GM23248 (cell line): Measurements from ENCODE around the gene CEP43. TPM values are rescaled to one million over a fixed set of nuclear protein-coding genes. Genes with fewer than 3 reads are reported as not detected.

Experiments used
- DNase-seq: peaks from one replicate; pipeline ENCODE4 v3.0.0-alpha.2; 2015
- H2AFZ ChIP-seq: fragments of 200-600 bp; sonication (generic); 2 replicates; pipeline ENCODE4 v1.6.1; 2016; ENCODE audit warnings: antibody characterized with exemption
- H3F3A ChIP-seq: fragments of 200-600 bp; sonication (generic); 2 replicates; pipeline ENCODE4 v1.6.1; 2016; ENCODE audit warnings: mild to moderate bottlenecking, antibody characterized with exemption, mixed run types; ENCODE audit not compliant: insufficient read depth
- H3K27ac ChIP-seq: fragments of 200-600 bp; sonication (generic); 2 replicates; pipeline ENCODE4 v1.5.1; 2016; ENCODE audit warnings: mild to moderate bottlenecking
- H3K27me3 ChIP-seq: fragments of 200-600 bp; sonication (generic); replicated peaks from 2 replicates; pipeline ENCODE4 v1.6.1; 2016; ENCODE audit warnings: mild to moderate bottlenecking; ENCODE audit not compliant: insufficient read depth
- H3K36me3 ChIP-seq: fragments of 200-600 bp; sonication (generic); 2 replicates; pipeline ENCODE4 v1.6.1; 2016; ENCODE audit warnings: low read depth, mild to moderate bottlenecking
- H3K4me1 ChIP-seq: fragments of 200-600 bp; sonication (generic); 2 replicates; pipeline ENCODE4 v1.6.1; 2016; ENCODE audit warnings: mild to moderate bottlenecking; ENCODE audit not compliant: insufficient read depth
- H3K4me2 ChIP-seq: fragments of 200-600 bp; sonication (generic); one replicate; pipeline ENCODE4 v1.6.1; 2016; ENCODE audit warnings: mild to moderate bottlenecking; ENCODE audit not compliant: unreplicated experiment
- H3K4me3 ChIP-seq: fragments of 200-600 bp; sonication (generic); 2 replicates; pipeline ENCODE4 v1.5.1; 2016; ENCODE audit warnings: mild to moderate bottlenecking
- H3K79me2 ChIP-seq: fragments of 200-600 bp; sonication (generic); 2 replicates; pipeline ENCODE4 v1.6.1; 2016; ENCODE audit warnings: mild to moderate bottlenecking; ENCODE audit not compliant: insufficient read depth
- H3K9ac ChIP-seq: fragments of 200-600 bp; sonication (generic); 2 replicates; pipeline ENCODE4 v1.6.1; 2016; ENCODE audit warnings: mild to moderate bottlenecking
- H3K9me2 ChIP-seq: fragments of 200-600 bp; sonication (generic); 2 replicates; pipeline ENCODE4 v1.6.1; 2016; ENCODE audit warnings: mixed run types, mild to moderate bottlenecking, moderate library complexity; ENCODE audit not compliant: insufficient read depth
- H3K9me3 ChIP-seq: fragments of 200-600 bp; sonication (generic); one replicate; pipeline ENCODE4 v1.6.1; 2017; ENCODE audit warnings: low read depth
- H4K20me1 ChIP-seq: fragments of 200-600 bp; sonication (generic); 2 replicates; pipeline ENCODE4 v1.6.0; 2016; ENCODE audit not compliant: insufficient read depth
- EZH2 ChIP-seq: fragments of 200-600 bp; sonication (generic); IDR thresholded peaks from 2 replicates; pipeline ENCODE4 v1.6.1; 2018; ENCODE audit warnings: antibody characterized with exemption, mild to moderate bottlenecking; ENCODE audit not compliant: insufficient read depth, poor library complexity, severe bottlenecking
- EZH2phosphoT487 ChIP-seq: fragments of 200-600 bp; sonication (generic); IDR thresholded peaks from 2 replicates; pipeline ENCODE4 v1.6.1; 2018; ENCODE audit warnings: antibody characterized with exemption, moderate library complexity, mild to moderate bottlenecking, low read depth; ENCODE audit not compliant: insufficient read depth
- WGBS, 2 experiments: methylation state at CpG; one replicate each; pipeline ENCODE4 v1.1.6; 2015 to 2017; ENCODE audit warnings: low lambda C conversion rate in 2 of 2, low coverage in 1 of 2; ENCODE audit errors: missing lambda C conversion rate in 2 of 2; 5-methylcytosine and 5-hydroxymethylcytosine counted together
- in situ Hi-C: fragments of 300-500 bp; cut with MboI; formaldehyde crosslinking; loops from 2 replicates; pipeline ENCODE4 v1.15.0; 2020
- polyA plus RNA-seq: library from polyadenylated mRNA; unstranded; fragments of >200 nt; fragmentation: Nextera tagmentation; extraction: Ambion mirVana; gene quantifications from 2 replicates; pipeline ENCODE4 v1.2.1, GENCODE V29; 2016
- total RNA-seq: library from RNA; depleted of rRNA; stranded (reverse); fragments of >200 nt; shearing (Covaris generic); gene quantifications from 2 replicates; pipeline ENCODE4 v1.2.3, GENCODE V29; 2014

Gene CEP43
- total and polyA plus RNA-seq, 2 experiments from 2014 or later: 16.4 to 25.2 TPM

GRCh38 chr6:166951670-166952060, 47.5 kb upstream of the CEP43 start:
- no peak for TF ChIP-seq EZH2phosphoT487
- no peak for TF ChIP-seq EZH2
- in situ Hi-C loops: no loop called here
- no peak overlapping the region for H3K27ac ChIP-seq

GRCh38 chr6:166952121-166952520, 47.1 kb upstream of the CEP43 start:
- Histone ChIP-seq H3K9ac (no peak overlapping the region), H3K9me3 (no peaks in the 10 kb centered on the region), H3K36me3 (no peaks in the 10 kb centered on the region), H3F3A (no peaks in the 10 kb centered on the region), H3K9me2 (no peaks in the 10 kb centered on the region), H3K4me3 (no peak overlapping the region), H3K27ac (no peak overlapping the region), H3K4me2 (no peak overlapping the region), H3K79me2 (no peaks in the 10 kb centered on the region), H3K27me3 (no peaks in the 10 kb centered on the region), H2AFZ (no peak overlapping the region), H3K4me1 (no peaks in the 10 kb centered on the region), H4K20me1 (no peaks in the 10 kb centered on the region)
- in situ Hi-C loops: no loop called here
- WGBS, 2 experiments: 84 to 95% methylated on average over 10 to 12 of the region's 12 CpGs
- no peak for TF ChIP-seq EZH2phosphoT487
- no peak for TF ChIP-seq EZH2
- DNase-seq: no peak

More at GRCh38 chr6:166951670-166952060, 47.5 kb upstream of the CEP43 start:
- Histone ChIP-seq H3K79me2 (no peaks in the 10 kb centered on the region), H4K20me1 (no peaks in the 10 kb centered on the region), H3F3A (no peaks in the 10 kb centered on the region), H3K9me3 (no peaks in the 10 kb centered on the region), H2AFZ (no peak overlapping the region), H3K4me1 (no peaks in the 10 kb centered on the region), H3K27me3 (no peaks in the 10 kb centered on the region), H3K36me3 (no peaks in the 10 kb centered on the region), H3K9ac (no peak overlapping the region), H3K4me2 (no peak overlapping the region), H3K9me2 (no peaks in the 10 kb centered on the region), H3K4me3 (no peak overlapping the region)
- 48 to 62% methylated on average over 3 of the region's 3 CpGs for WGBS, 2 experiments
- DNase-seq: no peak

- 85 to 88% methylated on average over 16 to 17 of the region's 17 CpGs for WGBS, 2 experiments
- Histone ChIP-seq H3K9ac (no peak overlapping the region), H3F3A (no peaks in the 10 kb centered on the region), H3K9me3 (no peaks in the 10 kb centered on the region), H3K4me3 (no peak overlapping the region), H3K9me2 (no peaks in the 10 kb centered on the region), H4K20me1 (no peaks in the 10 kb centered on the region), H3K36me3 (no peaks in the 10 kb centered on the region), H3K4me2 (no peak overlapping the region), H2AFZ (no peak overlapping the region), H3K79me2 (no peaks in the 10 kb centered on the region), H3K4me1 (no peaks in the 10 kb centered on the region), H3K27me3 (no peaks in the 10 kb centered on the region), H3K27ac (no peak overlapping the region)
- TF ChIP-seq EZH2phosphoT487 (no peak), EZH2 (no peak)
- in situ Hi-C loops: no loop called here
- DNase-seq: no peak
Observed at GRCh38 chr6:166952567-166953486, 46.4 kb upstream of the CEP43 start.

GRCh38 chr6:166954118-166954713, 45.0 kb upstream of the CEP43 start:
- no peaks in the 10 kb centered on the region for H3K36me3 ChIP-seq
- no peaks in the 10 kb centered on the region for H3K27me3 ChIP-seq
- 94 to 98% methylated on average over 6 of the region's 6 CpGs for WGBS, 2 experiments
- H3K27ac ChIP-seq: no peak overlapping the region
- no peak overlapping the region for H3K4me3 ChIP-seq
- no peaks in the 10 kb centered on the region for H3K9me2 ChIP-seq
- no peaks in the 10 kb centered on the region for H3K4me1 ChIP-seq
- in situ Hi-C loops: no loop called here
- H3K9ac ChIP-seq: no peak overlapping the region
- TF ChIP-seq EZH2: no peak
- TF ChIP-seq EZH2phosphoT487: no peak
- no peaks in the 10 kb centered on the region for H3K79me2 ChIP-seq
- no peaks in the 10 kb centered on the region for H3K9me3 ChIP-seq
- DNase-seq: no peak
- no peak overlapping the region for H3K4me2 ChIP-seq
- no peak overlapping the region for H2AFZ ChIP-seq
- H3F3A ChIP-seq: no peaks in the 10 kb centered on the region
- H4K20me1 ChIP-seq: no peaks in the 10 kb centered on the region
